ENCODE results near the gene CTNNA3. TPM values are rescaled to one million over a fixed set of nuclear protein-coding genes. Genes with fewer than 3 reads are reported as not detected.

Gene CTNNA3
- total RNA-seq, 1 donor from 2014 or later: 0.30 TPM

DNA sequence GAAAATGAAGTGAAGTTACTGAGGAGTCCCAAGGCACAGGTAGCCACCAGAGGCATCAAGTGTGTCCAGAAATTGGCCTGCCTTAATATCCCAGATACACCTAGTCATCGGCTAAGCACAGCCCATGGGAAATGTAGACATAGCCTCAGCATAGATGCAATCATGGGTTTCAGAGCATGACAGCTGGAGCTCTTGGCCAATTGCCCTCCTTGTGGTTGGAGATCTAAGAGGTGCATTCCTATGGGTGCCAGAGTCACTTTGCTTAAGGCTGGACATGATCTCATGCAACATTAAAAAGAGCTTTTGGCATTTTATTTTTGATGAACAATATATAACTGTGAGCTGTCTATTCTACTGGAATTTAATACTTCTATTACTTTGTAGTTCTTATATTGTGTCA lies 1528.2 kb downstream of the CTNNA3 start:
- no peaks in the 10 kb centered on the region for H3K4me1 Mint-ChIP-seq (ENCODE audit: unreplicated experiment)
- no peaks in the 10 kb centered on the region for H3K9me3 Mint-ChIP-seq (ENCODE audit: unreplicated experiment)
- DNase-seq (ENCODE audit: extremely low spot score, unreplicated experiment): no peak
- no peak overlapping the region for H3K27ac Mint-ChIP-seq (ENCODE audit: unreplicated experiment)
- H3K27me3 Mint-ChIP-seq (ENCODE audit: unreplicated experiment): peaks cover 9% of the 10 kb centered on the region
- no peak overlapping the region for H3K4me3 Mint-ChIP-seq (ENCODE audit: unreplicated experiment)
- H3K36me3 Mint-ChIP-seq (ENCODE audit: unreplicated experiment): no peaks in the 10 kb centered on the region
- TF ChIP-seq, protein P1, sequence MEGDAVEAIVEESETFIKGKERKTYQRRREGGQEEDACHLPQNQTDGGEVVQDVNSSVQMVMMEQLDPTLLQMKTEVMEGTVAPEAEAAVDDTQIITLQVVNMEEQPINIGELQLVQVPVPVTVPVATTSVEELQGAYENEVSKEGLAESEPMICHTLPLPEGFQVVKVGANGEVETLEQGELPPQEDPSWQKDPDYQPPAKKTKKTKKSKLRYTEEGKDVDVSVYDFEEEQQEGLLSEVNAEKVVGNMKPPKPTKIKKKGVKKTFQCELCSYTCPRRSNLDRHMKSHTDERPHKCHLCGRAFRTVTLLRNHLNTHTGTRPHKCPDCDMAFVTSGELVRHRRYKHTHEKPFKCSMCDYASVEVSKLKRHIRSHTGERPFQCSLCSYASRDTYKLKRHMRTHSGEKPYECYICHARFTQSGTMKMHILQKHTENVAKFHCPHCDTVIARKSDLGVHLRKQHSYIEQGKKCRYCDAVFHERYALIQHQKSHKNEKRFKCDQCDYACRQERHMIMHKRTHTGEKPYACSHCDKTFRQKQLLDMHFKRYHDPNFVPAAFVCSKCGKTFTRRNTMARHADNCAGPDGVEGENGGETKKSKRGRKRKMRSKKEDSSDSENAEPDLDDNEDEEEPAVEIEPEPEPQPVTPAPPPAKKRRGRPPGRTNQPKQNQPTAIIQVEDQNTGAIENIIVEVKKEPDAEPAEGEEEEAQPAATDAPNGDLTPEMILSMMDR (IDR thresholded peaks at IDR 0.05): no peak

- TF ChIP-seq, protein P1 (IDR thresholded peaks at IDR 0.05): no peak
- H3K4me3 Mint-ChIP-seq (ENCODE audit: unreplicated experiment): no peak overlapping the region
- no peak overlapping the region for H3K27ac Mint-ChIP-seq (ENCODE audit: unreplicated experiment)
- peaks cover 5% of the 10 kb centered on the region for H3K9me3 Mint-ChIP-seq (ENCODE audit: unreplicated experiment)
- no peak for DNase-seq (ENCODE audit: extremely low spot score, unreplicated experiment)
- H3K4me1 Mint-ChIP-seq (ENCODE audit: unreplicated experiment): no peaks in the 10 kb centered on the region
- H3K27me3 Mint-ChIP-seq (ENCODE audit: unreplicated experiment): peaks cover 12% of the 10 kb centered on the region
- H3K36me3 Mint-ChIP-seq (ENCODE audit: unreplicated experiment): no peaks in the 10 kb centered on the region
Measured at GRCh38 chr10:66162560-66163143, 1533.3 kb downstream of the CTNNA3 start.

DNA sequence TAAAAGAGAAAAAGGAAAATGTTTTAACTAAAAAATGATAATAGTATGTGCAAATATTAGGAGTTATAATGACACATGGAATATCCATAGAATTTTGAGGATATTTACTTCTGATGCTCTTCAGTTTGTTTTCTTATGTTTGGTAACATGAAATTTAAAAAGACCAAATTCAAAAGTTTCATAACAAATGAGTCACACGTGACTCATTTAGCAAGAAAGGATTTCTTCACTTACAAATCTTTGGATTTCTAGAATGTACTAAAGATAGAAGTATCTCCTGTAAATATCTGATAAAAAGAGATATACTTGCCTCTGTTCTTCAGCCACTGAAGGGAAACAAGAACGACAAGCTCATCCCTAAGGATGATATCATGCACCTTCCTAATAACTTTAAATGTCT lies 1544.6 kb downstream of the CTNNA3 start:
- peaks cover 3% of the 10 kb centered on the region for H3K27me3 Mint-ChIP-seq (ENCODE audit: unreplicated experiment)
- H3K4me1 Mint-ChIP-seq (ENCODE audit: unreplicated experiment): no peaks in the 10 kb centered on the region
- no peak overlapping the region for H3K4me3 Mint-ChIP-seq (ENCODE audit: unreplicated experiment)
- H3K36me3 Mint-ChIP-seq (ENCODE audit: unreplicated experiment): no peaks in the 10 kb centered on the region
- no peak for DNase-seq (ENCODE audit: extremely low spot score, unreplicated experiment)
- TF ChIP-seq, protein P1 (IDR thresholded peaks at IDR 0.05): no peak
- H3K9me3 Mint-ChIP-seq (ENCODE audit: unreplicated experiment): no peaks in the 10 kb centered on the region
- no peak overlapping the region for H3K27ac Mint-ChIP-seq (ENCODE audit: unreplicated experiment)

DNA sequence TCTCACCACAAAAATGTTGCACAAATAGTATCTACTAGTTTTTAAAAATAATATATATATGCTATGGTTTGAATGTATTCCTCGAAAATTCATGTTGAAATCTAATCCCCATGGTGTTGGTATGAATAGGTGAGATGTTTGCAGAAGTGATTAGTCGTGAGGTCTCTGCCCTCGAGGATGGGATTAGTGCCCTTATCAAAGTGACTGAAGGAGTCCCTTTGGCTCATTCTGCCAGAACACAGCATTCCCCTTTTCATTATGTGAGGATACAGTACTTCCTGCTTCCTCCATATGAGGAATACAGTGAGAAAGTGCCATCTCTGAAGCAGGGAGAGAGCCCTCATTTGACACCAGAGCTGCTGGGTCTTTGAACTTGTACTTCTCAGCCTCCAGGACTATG lies 1547.7 kb downstream of the CTNNA3 start:
- H3K36me3 Mint-ChIP-seq (ENCODE audit: unreplicated experiment): no peaks in the 10 kb centered on the region
- no peak for DNase-seq (ENCODE audit: extremely low spot score, unreplicated experiment)
- peaks cover 3% of the 10 kb centered on the region for H3K27me3 Mint-ChIP-seq (ENCODE audit: unreplicated experiment)
- TF ChIP-seq, protein P1 (IDR thresholded peaks at IDR 0.05): no peak
- no peaks in the 10 kb centered on the region for H3K4me1 Mint-ChIP-seq (ENCODE audit: unreplicated experiment)
- H3K9me3 Mint-ChIP-seq (ENCODE audit: unreplicated experiment): no peaks in the 10 kb centered on the region
- no peak overlapping the region for H3K4me3 Mint-ChIP-seq (ENCODE audit: unreplicated experiment)
- no peak overlapping the region for H3K27ac Mint-ChIP-seq (ENCODE audit: unreplicated experiment)

DNA sequence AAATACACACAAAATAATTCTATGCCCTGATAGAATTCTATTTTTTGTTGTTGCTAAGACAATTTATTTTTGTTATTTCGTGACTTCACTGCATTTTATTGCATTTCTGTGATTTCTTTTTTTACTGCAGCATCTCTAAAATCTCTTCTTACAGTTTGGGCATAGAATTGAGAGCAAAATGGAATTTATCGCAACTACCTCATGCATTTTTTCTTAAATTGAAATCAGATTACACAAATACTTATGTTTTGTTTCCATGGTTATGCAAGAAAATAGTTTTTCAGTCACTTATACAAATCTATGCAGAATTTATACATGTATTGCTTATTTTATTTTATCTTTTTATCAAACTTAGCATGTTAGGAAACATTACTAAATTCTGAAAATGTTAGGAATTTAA lies 1552.0 kb downstream of the CTNNA3 start:
- Mint-ChIP-seq H3K4me1 (ENCODE audit: unreplicated experiment) (no peaks in the 10 kb centered on the region), H3K27ac (ENCODE audit: unreplicated experiment) (no peak overlapping the region), H3K36me3 (ENCODE audit: unreplicated experiment) (no peaks in the 10 kb centered on the region), H3K9me3 (ENCODE audit: unreplicated experiment) (no peaks in the 10 kb centered on the region), H3K4me3 (ENCODE audit: unreplicated experiment) (no peak overlapping the region), H3K27me3 (ENCODE audit: unreplicated experiment) (peaks cover 5% of the 10 kb centered on the region)
- TF ChIP-seq, protein P1 (IDR thresholded peaks at IDR 0.05): no peak
- DNase-seq (ENCODE audit: extremely low spot score, unreplicated experiment): no peak
